T47D (cell line): ENCODE measurements around the gene ASIC1.

Experiments used
- DNase-seq, 2 experiments: peaks; one replicate each; pipeline versions ENCODE4 v3.0.0 to v3.0.0-alpha.2; 2011 to 2012; ENCODE audit warnings: low read depth in 1 of 2, low spot score in 1 of 2
- JUND ChIP-seq: IDR thresholded peaks from 2 replicates; pipeline ENCODE4 v1.6.1; 2012; ENCODE audit warnings: low read depth
- in situ Hi-C: cut with HindIII; loops from 2 replicates; pipeline ENCODE4 v1.10.0; 2016; ENCODE audit warnings: low sequenced_read_pairs, low pct_unique_long_range_greater_than_20kb

ASIC1 gene

DNA sequence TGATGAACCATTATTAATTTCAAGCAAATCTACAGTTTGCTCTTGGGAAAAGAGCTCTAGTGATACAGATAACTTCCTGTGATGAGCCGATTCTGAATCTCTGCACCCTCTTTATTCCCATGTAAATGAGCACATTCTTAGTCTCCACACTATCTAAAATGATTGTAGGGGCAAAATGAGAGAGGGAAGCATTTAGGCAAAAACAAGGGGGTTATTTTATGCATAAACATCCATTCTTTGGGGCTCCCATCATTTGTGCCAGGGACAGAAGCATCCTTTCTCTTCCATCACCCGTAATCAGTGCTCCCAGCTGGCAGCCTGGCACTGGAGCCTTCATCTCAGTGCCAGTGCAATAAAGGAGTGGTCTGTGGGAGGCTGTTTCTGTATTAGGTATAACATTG lies 44.7 kb downstream of the ASIC1 start:
- DNase-seq = no peak
- no peak for TF ChIP-seq JUND
- in situ Hi-C loops = no loop called here

DNA sequence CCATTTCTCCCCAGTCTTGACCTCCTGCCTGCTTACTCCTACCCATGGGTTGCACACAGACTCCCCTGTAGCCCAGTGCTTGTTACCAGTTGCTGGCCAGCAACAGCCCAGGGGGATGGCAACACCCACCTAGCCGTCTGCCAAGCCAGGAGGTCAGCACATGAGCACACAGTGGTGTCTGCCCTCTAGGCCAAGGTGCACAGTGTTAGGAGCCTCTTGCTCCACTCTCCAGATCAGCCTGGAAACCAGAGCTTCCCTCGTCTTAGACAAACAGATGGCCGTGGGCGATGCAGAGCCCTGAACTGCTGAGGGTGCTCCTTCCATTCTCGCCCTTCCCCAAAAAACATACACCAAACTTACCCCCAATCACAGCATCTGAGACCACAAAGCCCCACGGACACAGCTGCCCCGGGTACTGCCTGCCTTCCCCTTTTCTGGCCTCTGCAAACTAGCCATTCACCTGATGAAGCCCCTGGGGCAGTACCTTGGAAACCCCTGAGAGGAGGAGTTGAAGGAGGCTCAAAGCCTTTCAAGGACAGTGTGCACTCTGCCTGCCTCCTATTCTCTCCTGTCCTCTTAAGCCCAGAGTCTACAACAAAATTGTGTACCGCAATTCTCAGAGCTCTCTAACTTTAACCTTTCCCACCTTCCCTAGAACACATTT lies 45.4 kb downstream of the ASIC1 start:
- DNase-seq = no peak
- TF ChIP-seq JUND = no peak
- in situ Hi-C loops = no loop called here

- in situ Hi-C loops = no loop called here
- no peak for DNase-seq
- TF ChIP-seq JUND = no peak
Measured at GRCh38 chr12:50103351-50103750, 46.0 kb downstream of the ASIC1 start.

GRCh38 chr12:50103767-50104321 lies 46.4 kb downstream of the ASIC1 start, which contains the start of gene GPD1:
Gene GPD1, plus strand, starts transcription at chr12:50104008. Its CDS starts 43 bp downstream, at chr12:50104051.
- in situ Hi-C loops = no loop called here
- TF ChIP-seq JUND = no peak
- peak; percentile 78 to 81 for DNase-seq

GRCh38 chr12:50104417-50105366 lies 47.3 kb downstream of the ASIC1 start:
- TF ChIP-seq JUND = no peak
- no peak for DNase-seq
- in situ Hi-C loops = no loop called here

DNA sequence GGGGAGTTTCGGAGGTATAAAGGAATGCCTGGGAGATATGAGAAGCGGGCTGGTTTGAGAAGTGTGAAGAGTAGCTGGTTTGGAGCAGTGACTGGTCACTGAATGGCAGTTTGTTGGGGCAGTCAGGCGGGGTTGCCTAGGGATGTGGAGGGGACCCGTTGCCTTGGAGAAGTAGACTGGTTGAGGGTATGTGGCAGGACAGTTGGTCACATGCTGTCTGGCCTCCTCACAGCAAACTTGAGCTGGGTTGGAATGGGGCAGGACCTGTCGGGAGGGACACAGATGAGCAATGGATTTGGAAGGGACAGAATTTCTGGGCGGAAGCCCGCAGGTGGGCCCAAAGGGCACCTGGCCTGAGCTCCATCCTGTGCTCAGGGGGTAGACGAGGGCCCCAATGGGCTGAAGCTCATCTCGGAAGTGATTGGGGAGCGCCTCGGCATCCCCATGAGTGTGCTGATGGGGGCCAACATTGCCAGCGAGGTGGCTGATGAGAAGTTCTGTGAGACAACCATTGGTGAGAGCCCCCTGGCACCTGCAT lies 48.6 kb downstream of the ASIC1 start:
- no peak for TF ChIP-seq JUND
- in situ Hi-C loops = no loop called here
- no peak for DNase-seq

DNA sequence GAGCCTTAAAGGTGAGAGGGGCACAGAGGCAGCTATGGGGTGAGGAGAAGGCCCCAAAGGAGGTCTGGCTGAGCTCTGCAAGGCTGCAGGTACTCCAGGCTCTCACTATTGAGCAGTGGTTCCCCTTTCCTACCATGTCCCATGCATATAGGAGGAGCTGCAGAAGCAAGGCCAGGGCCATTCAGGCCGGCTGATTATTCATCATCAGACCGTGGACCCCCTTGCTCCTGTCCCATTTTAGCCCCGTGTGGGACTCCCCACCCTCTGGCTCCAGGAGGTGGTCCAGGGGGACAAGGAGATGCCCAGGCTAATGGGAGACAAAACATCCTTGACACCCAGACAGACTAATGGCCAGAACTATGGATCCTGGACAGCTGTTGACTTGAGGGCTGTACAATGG lies 49.5 kb downstream of the ASIC1 start:
- TF ChIP-seq JUND = no peak
- in situ Hi-C loops = no loop called here
- no peak for DNase-seq

GRCh38 chr12:50107416-50108268 lies 50.2 kb downstream of the ASIC1 start:
- in situ Hi-C loops = no loop called here
- no peak for TF ChIP-seq JUND
- no peak for DNase-seq

DNA sequence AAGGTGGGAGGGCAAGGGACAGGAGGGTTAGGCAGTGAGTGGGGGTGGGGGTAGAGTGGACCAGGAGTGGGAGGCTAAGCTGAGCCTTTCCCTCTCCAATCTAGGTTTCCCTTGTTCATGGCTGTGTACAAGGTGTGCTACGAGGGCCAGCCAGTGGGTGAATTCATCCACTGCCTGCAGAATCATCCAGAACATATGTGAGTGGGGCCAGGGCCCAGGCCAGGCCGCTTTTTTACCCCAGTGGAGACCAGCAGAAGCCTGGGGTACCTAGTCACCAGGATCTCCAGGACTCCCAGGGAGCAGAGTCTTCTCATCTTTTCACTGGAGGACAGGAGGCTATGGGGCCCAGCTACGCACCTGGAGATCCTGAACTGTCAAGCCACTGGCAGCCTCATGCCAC lies 51.9 kb downstream of the ASIC1 start:
- DNase-seq = no peak
- no peak for TF ChIP-seq JUND
- in situ Hi-C loops = no loop called here

DNA sequence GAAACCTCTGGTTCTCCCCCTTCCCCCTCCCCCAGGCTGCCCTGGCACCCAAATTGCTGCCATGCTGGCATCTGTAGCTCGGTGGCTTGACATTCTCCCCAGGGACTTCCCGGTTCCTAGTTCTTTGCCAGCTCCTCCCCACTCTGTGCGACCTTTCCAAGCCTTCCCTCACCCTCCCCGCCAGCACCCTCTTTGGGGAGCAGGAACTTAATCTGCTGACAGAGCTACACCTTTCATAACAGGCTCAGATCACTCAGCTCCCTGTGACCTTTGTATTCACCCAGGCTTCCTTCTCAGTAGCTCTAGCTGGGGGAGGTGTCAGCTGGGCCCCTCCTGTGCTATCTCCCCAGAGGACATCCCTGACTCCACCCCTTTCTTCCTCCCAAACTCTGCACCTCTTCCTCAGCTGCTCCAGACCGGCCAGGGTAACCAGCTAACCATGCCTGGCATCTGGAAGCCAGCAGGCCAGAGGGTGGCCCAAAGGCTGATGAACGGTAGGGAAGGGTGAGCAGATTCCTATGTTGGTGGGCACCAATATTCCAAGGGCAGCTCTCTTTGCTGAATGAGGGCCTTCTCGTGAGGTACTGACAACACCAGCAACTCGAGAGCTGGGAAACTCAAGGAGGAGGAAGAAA lies 52.8 kb downstream of the ASIC1 start:
- in situ Hi-C loops = no loop called here
- no peak for TF ChIP-seq JUND
- DNase-seq = peak; percentile 16 to 76

- in situ Hi-C loops = no loop called here
- peak; percentile 73 to 97 for DNase-seq
- TF ChIP-seq JUND = no peak
Measured at GRCh38 chr12:50110762-50111351, 53.5 kb downstream of the ASIC1 start.
